ENCODE results near the gene KRTCAP2. TPM values are rescaled to one million over a fixed set of nuclear protein-coding genes. Genes with fewer than 3 reads are reported as not detected.
"Not testable (repeated sequence)": the region's sequence is repeated elsewhere in the genome, so short reads cannot be mapped to it uniquely, and the experiment has no call there.

The KRTCAP2 gene
- total RNA-seq, 1 donor from 2014 or later, result 221 TPM

DNA sequence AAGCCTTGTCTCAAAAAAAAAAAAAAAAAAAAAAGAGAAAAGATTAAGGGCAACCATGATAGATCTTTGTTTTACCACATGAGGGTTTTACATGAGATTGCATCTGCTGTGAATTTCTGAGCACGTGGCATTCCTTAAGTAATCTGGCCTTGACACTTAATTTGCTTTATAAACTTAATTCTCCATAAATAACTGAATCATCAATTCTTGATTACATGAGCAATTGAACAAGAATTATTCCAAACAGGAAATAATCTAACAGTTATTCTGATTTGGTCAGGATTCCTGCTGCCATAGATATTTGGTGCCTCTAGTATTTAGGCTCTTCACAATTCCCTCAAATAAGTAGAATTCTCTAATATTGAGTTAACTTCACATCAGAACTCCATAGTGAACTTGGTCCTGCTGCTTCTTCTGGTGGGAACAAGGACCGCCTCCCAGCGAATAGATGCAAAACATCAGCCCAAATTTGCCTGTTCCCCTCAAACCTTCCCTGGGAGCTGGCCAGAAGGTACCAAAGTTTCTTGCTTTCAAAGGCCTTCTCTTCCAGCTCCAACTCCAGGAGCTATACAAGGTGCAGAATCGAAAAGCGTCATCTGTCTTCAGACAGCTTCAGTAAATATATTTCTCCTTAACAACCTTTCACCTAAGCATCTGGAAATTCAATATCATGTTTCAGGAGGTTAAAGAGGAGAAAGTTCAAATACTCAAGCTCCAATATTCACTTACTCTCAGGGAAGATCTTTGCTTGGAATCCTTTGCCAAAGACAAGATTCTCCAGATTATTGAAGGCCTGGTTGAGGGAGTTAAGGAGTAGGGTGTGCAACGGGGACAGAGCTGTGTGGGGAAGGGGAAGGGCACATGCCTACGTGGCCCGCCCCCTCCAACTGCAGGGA, 1.0 kb downstream of the KRTCAP2 start:
- intact Hi-C loops (cut with micrococcal nuclease), result loop anchor here (2.0 to 10.0 kb wide), 2 partner anchors 37 to 197 kb away; partner anchors contain the start of genes CKS1B, SHC1 and SLC50A1

DNA sequence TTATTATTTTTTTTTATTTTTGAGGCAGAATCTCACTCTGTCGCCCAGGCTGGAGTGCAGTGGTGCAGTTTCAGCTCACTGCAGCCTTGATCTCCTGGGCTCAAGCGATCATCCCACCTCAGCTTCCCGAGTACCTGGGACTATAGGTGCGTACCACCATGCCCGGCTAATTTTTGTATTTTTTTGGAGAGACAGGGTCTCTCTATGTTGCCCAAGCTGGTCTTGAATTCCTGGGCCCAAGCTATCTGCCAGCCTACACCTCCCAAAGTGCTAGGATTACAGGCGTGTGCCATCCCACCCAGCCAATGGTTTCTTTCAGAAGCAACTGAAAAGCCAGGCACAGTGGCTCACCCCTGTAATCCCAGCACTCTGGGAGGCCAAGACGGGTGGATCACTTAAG, 2.3 kb downstream of the KRTCAP2 start:
- intact Hi-C loops (cut with micrococcal nuclease), result loop anchor here (10.0 kb wide), 1 partner anchor 196 kb away; the partner anchor contains the start of genes CKS1B and SHC1

GRCh38 chr1:155170101-155170785, 2.9 kb downstream of the KRTCAP2 start:
- intact Hi-C loops (cut with micrococcal nuclease), result loop anchor here (10.0 kb wide), 1 partner anchor 195 kb away; the partner anchor contains the start of genes CKS1B and SHC1

GRCh38 chr1:155169541-155169940, 3.6 kb downstream of the KRTCAP2 start:
- intact Hi-C loops (cut with micrococcal nuclease), result no loop called here

- intact Hi-C loops (cut with micrococcal nuclease), result loop anchor here (1.0 kb wide), 1 partner anchor 74 kb away; no protein-coding TSS in a partner anchor
Observed at GRCh38 chr1:155168456-155169210, 4.5 kb downstream of the KRTCAP2 start.

- intact Hi-C loops (cut with micrococcal nuclease), result loop anchor here (1.0 kb wide), 1 partner anchor 74 kb away; no protein-coding TSS in a partner anchor
Observed at GRCh38 chr1:155168105-155168445, 5.0 kb downstream of the KRTCAP2 start.

GRCh38 chr1:155167166-155168104, 5.7 kb downstream of the KRTCAP2 start:
- intact Hi-C loops (cut with micrococcal nuclease), result loop anchor here (1.0 kb wide), 2 partner anchors 73 to 76 kb away; no protein-coding TSS in a partner anchor

- intact Hi-C loops (cut with micrococcal nuclease), result loop anchor here (1.0 kb wide), 1 partner anchor 75 kb away; no protein-coding TSS in a partner anchor
Observed at GRCh38 chr1:155166471-155167165, 6.5 kb downstream of the KRTCAP2 start.

DNA sequence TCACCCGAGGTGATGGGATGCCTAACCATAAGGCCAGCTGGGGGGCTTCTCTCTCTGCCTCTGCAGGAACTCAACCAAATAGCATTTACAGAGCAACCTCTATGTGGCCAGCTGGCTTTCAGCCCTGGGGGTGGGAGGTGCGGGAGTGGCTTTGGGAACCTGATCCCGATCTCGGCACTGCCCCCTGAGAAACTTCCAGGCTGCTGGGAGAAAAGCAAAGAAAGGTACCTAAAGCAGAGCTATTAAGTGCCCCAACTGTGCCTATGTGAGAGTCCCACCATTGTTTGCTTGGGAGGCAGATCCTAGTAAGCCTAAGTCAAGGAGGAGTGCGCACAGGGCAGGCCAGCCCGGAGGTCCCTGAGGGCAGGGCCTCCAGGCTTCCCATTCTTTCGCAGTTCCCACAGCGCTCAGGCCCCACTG, 7.0 kb downstream of the KRTCAP2 start:
- intact Hi-C loops (cut with micrococcal nuclease), result no loop called here

GRCh38 chr1:155164625-155165024, 8.5 kb downstream of the KRTCAP2 start:
- intact Hi-C loops (cut with micrococcal nuclease), result not testable (repeated sequence)

GRCh38 chr1:155163785-155164184, 9.3 kb downstream of the KRTCAP2 start:
- intact Hi-C loops (cut with micrococcal nuclease), result not testable (repeated sequence)

- intact Hi-C loops (cut with micrococcal nuclease), result not testable (repeated sequence)
Observed at GRCh38 chr1:155162631-155163030, 10.5 kb downstream of the KRTCAP2 start.

DNA sequence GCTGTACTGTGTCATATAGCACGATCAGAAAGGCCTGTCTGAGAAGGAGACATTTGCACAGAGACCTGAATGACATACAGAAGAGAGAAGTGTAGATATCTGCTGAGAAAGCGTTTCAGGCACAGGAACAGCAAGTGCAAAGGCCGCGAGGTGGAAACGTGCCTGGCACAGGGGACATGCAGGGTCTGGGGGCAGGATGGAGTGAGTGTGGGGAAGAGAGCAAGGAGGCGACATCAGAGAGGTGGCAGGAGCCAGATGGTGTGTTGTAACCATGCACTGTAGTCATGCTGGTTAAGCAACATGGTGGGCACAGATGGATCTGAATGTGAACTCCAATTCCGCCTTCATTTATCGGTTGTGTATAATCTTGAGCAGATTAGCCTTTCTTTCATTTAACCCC, 13.0 kb downstream of the KRTCAP2 start:
- intact Hi-C loops (cut with micrococcal nuclease), result no loop called here

GRCh38 chr1:155158991-155159390, 14.1 kb downstream of the KRTCAP2 start:
- intact Hi-C loops (cut with micrococcal nuclease), result no loop called here

DNA sequence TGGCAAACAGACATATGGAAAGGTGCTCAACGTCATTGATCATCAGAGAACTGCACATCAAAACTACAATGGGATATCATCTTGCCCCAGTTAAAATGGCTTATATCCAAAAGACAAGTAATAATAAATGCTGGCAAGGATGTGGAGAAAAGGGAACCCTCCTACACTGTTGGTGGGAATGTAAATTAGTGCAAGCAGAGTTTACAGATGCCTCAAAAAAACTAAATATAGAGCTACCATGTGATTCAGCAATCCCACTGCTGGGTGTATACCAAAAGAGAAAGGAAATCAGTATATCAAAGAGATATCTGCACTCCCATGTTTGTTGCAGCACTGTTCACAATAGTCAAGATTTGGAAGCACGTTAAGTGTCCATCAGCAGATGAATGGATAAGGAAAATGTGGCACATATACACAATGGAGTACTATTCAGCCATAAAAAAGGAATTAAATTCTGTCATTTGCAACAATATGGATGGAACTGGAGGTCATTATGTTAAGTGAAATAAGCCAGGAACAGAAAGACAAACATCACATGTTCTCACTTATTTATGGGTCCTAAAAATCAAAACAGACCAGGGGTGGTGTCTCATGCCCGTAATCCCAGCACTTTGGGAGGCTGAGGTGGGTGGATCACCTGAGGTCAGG, 17.0 kb downstream of the KRTCAP2 start:
- intact Hi-C loops (cut with micrococcal nuclease), result not testable (repeated sequence)

DNA sequence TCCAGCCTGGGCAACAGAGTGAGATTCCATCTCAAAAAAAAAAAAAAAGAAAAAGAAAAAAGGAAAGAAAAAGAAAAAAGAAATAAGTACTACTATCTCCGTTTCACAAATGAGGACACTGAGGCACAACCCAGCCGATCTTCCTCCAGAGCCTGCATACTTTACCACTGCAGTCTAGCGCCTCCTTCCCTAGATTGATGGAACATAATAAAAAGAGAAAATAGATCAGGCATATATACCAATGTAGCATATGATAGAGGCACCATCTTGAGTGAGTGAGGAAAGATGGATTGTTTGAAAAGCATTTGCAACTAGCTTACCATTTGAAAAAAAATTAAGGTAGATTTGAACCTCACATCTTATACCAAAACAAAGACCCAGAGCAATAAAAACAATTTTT, 27.6 kb downstream of the KRTCAP2 start:
- intact Hi-C loops (cut with micrococcal nuclease), result no loop called here

- intact Hi-C loops (cut with micrococcal nuclease), result no loop called here
Observed at GRCh38 chr1:155141749-155142148, 31.4 kb downstream of the KRTCAP2 start.

GRCh38 chr1:155140630-155140953, 32.5 kb downstream of the KRTCAP2 start:
- intact Hi-C loops (cut with micrococcal nuclease), result no loop called here
